Heart left ventricle (tissue), 16 donors: ENCODE data around the gene MAPKAP1. TPM values are rescaled to one million over a fixed set of nuclear protein-coding genes. Genes with fewer than 3 reads are reported as not detected.

Experiments used
- ATAC-seq, 4 donors: fragments of 200-7000 bp; cut with Tn5 transposase; one replicate each; pipeline ENCODE4 v1.9.1; 2020 to 2022; ENCODE audit warnings: moderate library complexity in 4 of 4, mild to moderate bottlenecking in 3 of 4, moderate number of reproducible peaks in 1 of 4
- DNase-seq, 5 donors: peaks; one replicate each; pipeline ENCODE4 v3.0.0-alpha.2; 2020
- H3K27ac ChIP-seq, 12 donors: fragments of 200-600 bp; sonication (generic) in 4 of 12; one replicate each; pipeline versions ENCODE4 v1.5.0 to v1.8.0; 2016 to 2022; ENCODE audit warnings: mild to moderate bottlenecking in 2 of 12
- H3K27me3 ChIP-seq, 9 donors: fragments of 200-600 bp; sonication (generic) in 2 of 9; one replicate each; pipeline versions ENCODE4 v1.5.1 to v1.8.0; 2016 to 2022; ENCODE audit warnings: mild to moderate bottlenecking in 3 of 9
- H3K36me3 ChIP-seq, 9 donors: fragments of 200-600 bp; sonication (generic) in 2 of 9; one replicate each; pipeline versions ENCODE4 v1.5.0 to v1.8.0; 2018 to 2022; ENCODE audit warnings: mild to moderate bottlenecking in 2 of 9
- H3K4me1 ChIP-seq, 12 donors: fragments of 200-600 bp; sonication (generic) in 4 of 12; one replicate each; pipeline versions ENCODE4 v1.5.0 to v1.8.0; 2016 to 2022; ENCODE audit warnings: mild to moderate bottlenecking in 3 of 12
- H3K4me3 ChIP-seq, 12 donors: fragments of 200-600 bp; sonication (generic) in 4 of 12; one replicate each; pipeline versions ENCODE4 v1.5.0 to v1.8.0; 2017 to 2022; ENCODE audit warnings: mild to moderate bottlenecking in 9 of 12, moderate library complexity in 4 of 12
- H3K9me3 ChIP-seq, 12 donors: fragments of 200-600 bp; sonication (generic) in 4 of 12; one replicate each; pipeline versions ENCODE4 v1.5.0 to v1.8.0; 2016 to 2022; ENCODE audit warnings: mild to moderate bottlenecking in 1 of 12
- POLR2A ChIP-seq, 2 donors: fragments of 450-650 bp; IDR thresholded peaks; one replicate each; pipeline ENCODE4 v1.6.1; 2017; ENCODE audit warnings: antibody characterized with exemption in 2 of 2, mild to moderate bottlenecking in 2 of 2, moderate library complexity in 2 of 2
- WGBS, 4 donors: extraction: QIAGEN DNeasy Blood & Tissue Kit in 2 of 4; methylation state at CpG; one replicate each; pipeline versions ENCODE4 v1.1.5 to v1.1.7; 2013 to 2018; 5-methylcytosine and 5-hydroxymethylcytosine counted together
- intact Hi-C, 10 donors: fragments of 100-400 bp; cut with DNase I; formaldehyde crosslinking; loops; one replicate each; pipeline versions ENCODE4 v1.11.1 to v1.14.2; 2022
- polyA plus RNA-seq, 2 donors: library from polyadenylated mRNA; stranded (reverse); fragments of 200-250 nt; gene quantifications; one replicate each; pipeline ENCODE4 v1.2.3, GENCODE V29; 2013
- total RNA-seq, 9 donors: library from RNA; depleted of rRNA in 2 of 9; stranded (reverse); fragments of >200 nt in 2 of 9; fragmentation: NEBNext Ultra II Directional in 3 of 9; extraction: Animal tissue kit (Norgen Biotek cat#: 25700) in 3 of 9; gene quantifications; one replicate each; pipeline versions ENCODE4 v1.1.0 to v1.2.4, GENCODE V29; 2016 to 2023
- TF ChIP-seq, protein P1 (sequence below), 12 donors: fragments of 200-600 bp; sonication (generic) in 4 of 12; IDR thresholded peaks; one replicate each; pipeline versions ENCODE4 v1.5.0 to v1.8.0; 2018 to 2022; ENCODE audit warnings: antibody characterized with exemption in 12 of 12, mild to moderate bottlenecking in 5 of 12
- donor health status: ischemic (EF 13 %, LVEDD 7.1; RV severe dilation, severe dysfunction).
- donor health status: healthy with polysubstance abuse.
- donor health status: DM: no; HTN: yes; CAD: no.
- donor health status: DM: no; HTN: no; CAD: no.
- donor health status: ischemic (EF 25% LVEDD 6.9; RV normal size, moderate dysfunction).
- donor health status: ischemic (EF 25% LVEDD 5.7; RV mildly dilated, moderate dysfunction).
- donor health status: healthy.
- donor health status: DM: yes; HTN: yes; CAD: no.
- donor health status: ischemic (EF 35%, LVEDD 5.7; RV mildly dilated, moderate dysfunction).
- donor health status: nonischemic (EF 11% LVEDD 7.7; RV severe dilation, severe dysfunction).
- donor health status: DM: yes; HTN: yes; CAD: no.
- donor health status: PGD.
- donor health status: ischemic (EF 29% LVEDD 5.4; RV normal size, mild dysfunction).
- donor health status: nonischemic (EF 23%, LVEDD 6.1; RV moderate dilation, normal function).

Gene MAPKAP1
- total and polyA plus RNA-seq, 11 donors, result 76.2 to 145 (median 124) TPM

DNA sequence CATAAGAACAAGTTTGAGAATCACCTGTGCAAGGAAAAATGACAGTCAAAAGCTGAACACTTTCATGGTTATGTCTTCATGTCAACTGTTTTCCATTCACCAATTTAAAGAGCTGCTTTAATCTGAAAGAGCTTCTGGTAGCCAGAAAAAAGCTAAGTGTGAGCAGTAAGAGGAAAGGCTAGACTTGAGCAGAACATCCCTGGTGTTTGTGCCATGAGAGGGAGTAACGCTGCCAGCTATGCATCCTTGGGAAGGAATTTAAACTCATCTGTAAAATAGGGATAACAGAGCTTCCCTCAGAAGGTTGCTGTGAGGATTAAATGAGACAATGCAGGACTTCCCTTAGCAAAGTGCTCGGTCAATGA is 193.7 kb downstream of the MAPKAP1 start:
- no peaks in the 10 kb centered on the region for H3K27me3 ChIP-seq
- intact Hi-C loops, result no loop called here
- 40 to 54% (median 43%) methylated on average over 2 of the region's 2 CpGs for WGBS, 4 donors
- peak overlapping the region in 11 of 12 donors; percentile 30 to 82 (median 63) for H3K27ac ChIP-seq
- DNase-seq (no peak), ATAC-seq (peak in 2 of 4 donors; percentile 2 to 8)
- H3K36me3 ChIP-seq, result peaks cover 0 to 1% (median 0%) of the 10 kb centered on the region in 9 donors
- TF ChIP-seq, protein P1, sequence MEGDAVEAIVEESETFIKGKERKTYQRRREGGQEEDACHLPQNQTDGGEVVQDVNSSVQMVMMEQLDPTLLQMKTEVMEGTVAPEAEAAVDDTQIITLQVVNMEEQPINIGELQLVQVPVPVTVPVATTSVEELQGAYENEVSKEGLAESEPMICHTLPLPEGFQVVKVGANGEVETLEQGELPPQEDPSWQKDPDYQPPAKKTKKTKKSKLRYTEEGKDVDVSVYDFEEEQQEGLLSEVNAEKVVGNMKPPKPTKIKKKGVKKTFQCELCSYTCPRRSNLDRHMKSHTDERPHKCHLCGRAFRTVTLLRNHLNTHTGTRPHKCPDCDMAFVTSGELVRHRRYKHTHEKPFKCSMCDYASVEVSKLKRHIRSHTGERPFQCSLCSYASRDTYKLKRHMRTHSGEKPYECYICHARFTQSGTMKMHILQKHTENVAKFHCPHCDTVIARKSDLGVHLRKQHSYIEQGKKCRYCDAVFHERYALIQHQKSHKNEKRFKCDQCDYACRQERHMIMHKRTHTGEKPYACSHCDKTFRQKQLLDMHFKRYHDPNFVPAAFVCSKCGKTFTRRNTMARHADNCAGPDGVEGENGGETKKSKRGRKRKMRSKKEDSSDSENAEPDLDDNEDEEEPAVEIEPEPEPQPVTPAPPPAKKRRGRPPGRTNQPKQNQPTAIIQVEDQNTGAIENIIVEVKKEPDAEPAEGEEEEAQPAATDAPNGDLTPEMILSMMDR (IDR thresholded peaks at IDR 0.05), result no peak
- TF ChIP-seq POLR2A (IDR thresholded peaks at IDR 0.05), result no peak
- H3K4me3 ChIP-seq, result peak overlapping the region in 6 of 12 donors; percentile 0 to 38 (median 24)
- peaks cover 0 to 49% (median 23%) of the 10 kb centered on the region in 12 donors for H3K4me1 ChIP-seq
- no peaks in the 10 kb centered on the region for H3K9me3 ChIP-seq

GRCh38 chr9:125511789-125512660 is 195.0 kb downstream of the MAPKAP1 start:
- peaks cover 0 to 59% (median 26%) of the 10 kb centered on the region in 12 donors for H3K4me1 ChIP-seq

GRCh38 chr9:125510980-125511379 is 196.0 kb downstream of the MAPKAP1 start:
- TF ChIP-seq, protein P1 (IDR thresholded peaks at IDR 0.05), result no peak
- no peak for TF ChIP-seq POLR2A (IDR thresholded peaks at IDR 0.05)
- peaks cover 0 to 64% (median 26%) of the 10 kb centered on the region in 12 donors for H3K4me1 ChIP-seq
- WGBS, 4 donors, result 47 to 67% (median 60%) methylated on average over 1 of the region's 1 CpG
- peak overlapping the region in 2 of 12 donors; percentile 30 to 52 for H3K27ac ChIP-seq
- ATAC-seq, result no peak
- intact Hi-C loops, result no loop called here
- DNase-seq, result no peak
- no peaks in the 10 kb centered on the region for H3K9me3 ChIP-seq
- H3K36me3 ChIP-seq, result peaks cover 0 to 10% (median 0%) of the 10 kb centered on the region in 9 donors
- no peak overlapping the region for H3K4me3 ChIP-seq
- no peaks in the 10 kb centered on the region for H3K27me3 ChIP-seq

More at GRCh38 chr9:125511789-125512660, 195.0 kb downstream of the MAPKAP1 start:
- ATAC-seq (no peak), DNase-seq (no peak)
- TF ChIP-seq, protein P1 (IDR thresholded peaks at IDR 0.05), result no peak
- no peak for TF ChIP-seq POLR2A (IDR thresholded peaks at IDR 0.05)
- 77 to 83% (median 81%) methylated on average over 18 of the region's 18 CpGs for WGBS, 4 donors
- Histone ChIP-seq H3K9me3 (no peaks in the 10 kb centered on the region), H3K27ac (peak overlapping the region in 8 of 12 donors; percentile 3 to 59 (median 29)), H3K36me3 (peaks cover 0 to 3% (median 0%) of the 10 kb centered on the region in 9 donors), H3K27me3 (no peaks in the 10 kb centered on the region), H3K4me3 (no peak overlapping the region)
- intact Hi-C loops, result no loop called here

DNA sequence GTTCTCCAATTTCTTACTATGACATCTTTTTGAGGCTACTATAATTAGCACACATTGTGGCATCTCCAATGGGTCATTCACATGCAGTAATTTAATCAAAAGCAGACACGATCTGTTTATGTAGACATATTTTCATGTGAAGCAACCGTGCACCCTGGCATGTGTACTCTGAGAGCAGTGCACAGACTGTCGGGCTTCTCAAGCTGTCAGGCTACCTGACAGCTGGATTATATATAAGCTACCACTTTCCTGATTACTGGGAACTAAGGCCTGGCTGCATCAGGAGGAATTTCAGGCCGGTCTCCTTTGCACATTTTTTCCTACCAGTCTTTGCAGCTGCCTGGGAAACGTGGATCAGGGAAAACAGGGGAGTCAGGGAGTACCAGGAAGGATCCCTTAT is 197.5 kb downstream of the MAPKAP1 start:
- H3K27ac ChIP-seq, result peak overlapping the region in 6 of 12 donors; percentile 12 to 60 (median 28)
- ATAC-seq, result peak in 2 of 4 donors; percentile 26 to 37
- no peak overlapping the region for H3K4me3 ChIP-seq
- intact Hi-C loops, result no loop called here
- WGBS, 4 donors, result 23 to 33% (median 28%) methylated on average over 5 of the region's 5 CpGs
- peak in 1 of 5 donors; percentile 40 for DNase-seq
- no peak for TF ChIP-seq POLR2A (IDR thresholded peaks at IDR 0.05)
- TF ChIP-seq, protein P1 (IDR thresholded peaks at IDR 0.05), result no peak
- no peaks in the 10 kb centered on the region for H3K27me3 ChIP-seq
- H3K36me3 ChIP-seq, result peaks cover 0 to 16% (median 0%) of the 10 kb centered on the region in 9 donors
- H3K9me3 ChIP-seq, result no peaks in the 10 kb centered on the region
- peaks cover 0 to 62% (median 25%) of the 10 kb centered on the region in 12 donors for H3K4me1 ChIP-seq
